Thoracic aorta (tissue), 2 donors: ENCODE data around the gene SIAH1. TPM values are rescaled to one million over a fixed set of nuclear protein-coding genes. Genes with fewer than 3 reads are reported as not detected.
"Not testable (repeated sequence)": the region's sequence is repeated elsewhere in the genome, so short reads cannot be mapped to it uniquely, and the experiment has no call there.

Experiments
- ATAC-seq: fragments of 150-250 bp; one replicate; pipeline ENCODE4 v1.8.0; 2017; ENCODE audit warnings: low read depth; ENCODE audit not compliant: insufficient number of reproducible peaks, low FRiP score
- DNase-seq: peaks from one replicate; pipeline ENCODE4 v3.0.0-alpha.2; 2020; ENCODE audit warnings: low spot score
- H3K27ac ChIP-seq, 2 donors: fragments of 200-600 bp; sonication (generic); 1 replicate in 1 of 2; 2 replicates in 1 of 2; pipeline ENCODE4 v1.5.1; 2016; ENCODE audit warnings: mild to moderate bottlenecking in 2 of 2, moderate library complexity in 2 of 2
- H3K27me3 ChIP-seq: fragments of 200-600 bp; sonication (generic); replicated peaks from 2 replicates; pipeline ENCODE4 v1.6.0; 2016; ENCODE audit warnings: mild to moderate bottlenecking; ENCODE audit not compliant: insufficient read depth
- H3K36me3 ChIP-seq: fragments of 200-600 bp; sonication (generic); one replicate; pipeline ENCODE4 v1.5.1; 2016
- H3K4me1 ChIP-seq, 2 donors: fragments of 200-600 bp; sonication (generic); 1 replicate in 1 of 2; 2 replicates in 1 of 2; pipeline versions ENCODE4 v1.5.1 to v1.6.0; 2016; ENCODE audit warnings: low read depth in 2 of 2, mild to moderate bottlenecking in 1 of 2; ENCODE audit not compliant: control insufficient read depth in 1 of 2
- H3K4me3 ChIP-seq: fragments of 200-600 bp; sonication (generic); 2 replicates; pipeline ENCODE4 v1.5.1; 2016; ENCODE audit warnings: mild to moderate bottlenecking
- H3K9me3 ChIP-seq: fragments of 200-600 bp; sonication (generic); 2 replicates; pipeline ENCODE4 v1.5.1; 2016
- total RNA-seq, 2 donors: library from RNA; depleted of rRNA; stranded (reverse); fragments of >200 nt; gene quantifications; one replicate each; pipeline versions ENCODE4 v1.1.0 to v1.2.3, GENCODE V29; 2016
- TF ChIP-seq, protein P1 (sequence below): fragments of 200-600 bp; sonication (generic); IDR thresholded peaks from one replicate; pipeline ENCODE4 v1.5.1; 2019; ENCODE audit warnings: antibody characterized with exemption

Gene SIAH1
- total RNA-seq, 2 donors from 2014 or later, result 28.2 to 40.8 TPM

DNA sequence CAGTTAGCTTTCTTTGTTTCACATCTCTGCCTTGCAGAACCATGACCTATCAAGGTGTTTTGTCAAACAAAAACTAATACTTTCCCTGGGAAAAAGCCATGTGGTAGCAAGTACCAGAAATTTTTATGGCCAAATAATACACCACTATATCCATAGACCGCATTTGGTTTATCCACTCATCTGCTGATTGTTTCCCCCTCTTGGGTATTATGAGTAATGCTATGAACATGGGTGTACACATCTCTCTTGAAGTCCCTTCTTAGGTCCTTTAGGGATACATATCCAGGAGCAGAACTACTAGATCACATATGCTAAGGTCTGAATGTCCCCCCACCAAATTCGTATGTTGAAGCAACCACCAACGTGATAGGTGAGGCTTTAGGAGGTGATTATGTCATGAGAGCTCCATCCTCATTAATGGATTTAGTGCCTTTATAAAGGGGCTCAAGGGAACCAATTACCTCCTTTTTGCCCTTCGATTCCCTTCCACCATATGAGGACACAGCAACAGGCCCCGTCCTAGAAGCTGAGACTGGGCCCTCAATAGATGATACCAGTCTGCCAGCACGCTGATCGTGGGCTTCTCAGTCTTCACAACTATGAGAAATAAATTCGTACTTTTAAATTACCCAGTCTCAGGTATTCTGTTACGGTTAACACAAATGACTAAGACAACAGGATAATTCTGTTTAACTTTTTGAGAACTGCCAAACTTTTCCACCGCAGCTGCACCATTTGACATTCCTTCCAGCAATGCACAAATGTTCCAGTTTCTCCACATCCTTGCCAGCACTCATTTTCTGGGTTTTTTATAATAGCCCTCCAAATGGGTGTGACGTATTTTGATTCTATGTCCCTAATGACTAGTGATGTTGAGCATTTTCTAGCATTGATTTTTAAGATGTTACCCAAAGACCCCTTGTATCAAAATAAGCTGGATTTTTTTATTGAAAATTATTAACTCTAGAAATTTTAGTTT, 30.0 kb downstream of the SIAH1 start:
- no peak overlapping the region for H3K4me3 ChIP-seq
- H3K36me3 ChIP-seq, result peaks cover 19% of the 10 kb centered on the region
- no peaks in the 10 kb centered on the region for H3K27me3 ChIP-seq
- H3K27ac ChIP-seq, result no peak overlapping the region
- TF ChIP-seq, protein P1, sequence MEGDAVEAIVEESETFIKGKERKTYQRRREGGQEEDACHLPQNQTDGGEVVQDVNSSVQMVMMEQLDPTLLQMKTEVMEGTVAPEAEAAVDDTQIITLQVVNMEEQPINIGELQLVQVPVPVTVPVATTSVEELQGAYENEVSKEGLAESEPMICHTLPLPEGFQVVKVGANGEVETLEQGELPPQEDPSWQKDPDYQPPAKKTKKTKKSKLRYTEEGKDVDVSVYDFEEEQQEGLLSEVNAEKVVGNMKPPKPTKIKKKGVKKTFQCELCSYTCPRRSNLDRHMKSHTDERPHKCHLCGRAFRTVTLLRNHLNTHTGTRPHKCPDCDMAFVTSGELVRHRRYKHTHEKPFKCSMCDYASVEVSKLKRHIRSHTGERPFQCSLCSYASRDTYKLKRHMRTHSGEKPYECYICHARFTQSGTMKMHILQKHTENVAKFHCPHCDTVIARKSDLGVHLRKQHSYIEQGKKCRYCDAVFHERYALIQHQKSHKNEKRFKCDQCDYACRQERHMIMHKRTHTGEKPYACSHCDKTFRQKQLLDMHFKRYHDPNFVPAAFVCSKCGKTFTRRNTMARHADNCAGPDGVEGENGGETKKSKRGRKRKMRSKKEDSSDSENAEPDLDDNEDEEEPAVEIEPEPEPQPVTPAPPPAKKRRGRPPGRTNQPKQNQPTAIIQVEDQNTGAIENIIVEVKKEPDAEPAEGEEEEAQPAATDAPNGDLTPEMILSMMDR, result no peak
- ATAC-seq (no peak), DNase-seq (no peak)
- H3K4me1 ChIP-seq, result peaks cover 0 to 15% of the 10 kb centered on the region in 2 donors
- H3K9me3 ChIP-seq, result no peaks in the 10 kb centered on the region

DNA sequence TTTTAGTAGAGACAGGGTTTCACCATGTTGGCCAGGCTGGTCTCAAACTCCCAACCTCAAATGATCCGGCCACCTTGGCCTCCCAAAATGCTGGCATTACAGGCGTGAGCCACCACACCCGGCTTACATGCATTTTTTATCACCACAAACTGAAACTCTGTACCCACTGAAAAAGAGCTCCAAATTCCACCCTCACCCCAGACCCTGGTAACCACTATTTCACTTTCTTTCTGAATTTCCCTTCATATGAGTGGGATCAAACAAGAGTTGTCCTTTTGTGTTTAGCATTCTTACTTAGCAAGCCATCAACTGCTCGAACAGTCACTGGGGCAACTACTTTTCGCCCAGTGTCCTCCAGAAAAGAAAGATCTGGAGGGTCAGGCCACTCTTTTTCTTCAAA, 30.8 kb downstream of the SIAH1 start:
- not testable (repeated sequence) for H3K27me3 ChIP-seq, DNase-seq, H3K4me3 ChIP-seq, ATAC-seq, H3K27ac ChIP-seq, H3K9me3 ChIP-seq
- H3K36me3 ChIP-seq, result peaks cover 19% of the 10 kb centered on the region
- H3K4me1 ChIP-seq, result peaks cover 0 to 15% of the 10 kb centered on the region in 2 donors

- TF ChIP-seq, protein P1, result peak; percentile 81
- H3K27me3 ChIP-seq, result no peaks in the 10 kb centered on the region
- no peaks in the 10 kb centered on the region for H3K9me3 ChIP-seq
- H3K36me3 ChIP-seq, result peaks cover 19% of the 10 kb centered on the region
- H3K27ac ChIP-seq, result no peak overlapping the region
- ATAC-seq, result peak; percentile 53
- no peak overlapping the region for H3K4me3 ChIP-seq
- peaks cover 0 to 15% of the 10 kb centered on the region in 2 donors for H3K4me1 ChIP-seq
- DNase-seq, result no peak
These were observed 31.5 kb downstream of the SIAH1 start for GRCh38 chr16:48353565-48354163.

DNA sequence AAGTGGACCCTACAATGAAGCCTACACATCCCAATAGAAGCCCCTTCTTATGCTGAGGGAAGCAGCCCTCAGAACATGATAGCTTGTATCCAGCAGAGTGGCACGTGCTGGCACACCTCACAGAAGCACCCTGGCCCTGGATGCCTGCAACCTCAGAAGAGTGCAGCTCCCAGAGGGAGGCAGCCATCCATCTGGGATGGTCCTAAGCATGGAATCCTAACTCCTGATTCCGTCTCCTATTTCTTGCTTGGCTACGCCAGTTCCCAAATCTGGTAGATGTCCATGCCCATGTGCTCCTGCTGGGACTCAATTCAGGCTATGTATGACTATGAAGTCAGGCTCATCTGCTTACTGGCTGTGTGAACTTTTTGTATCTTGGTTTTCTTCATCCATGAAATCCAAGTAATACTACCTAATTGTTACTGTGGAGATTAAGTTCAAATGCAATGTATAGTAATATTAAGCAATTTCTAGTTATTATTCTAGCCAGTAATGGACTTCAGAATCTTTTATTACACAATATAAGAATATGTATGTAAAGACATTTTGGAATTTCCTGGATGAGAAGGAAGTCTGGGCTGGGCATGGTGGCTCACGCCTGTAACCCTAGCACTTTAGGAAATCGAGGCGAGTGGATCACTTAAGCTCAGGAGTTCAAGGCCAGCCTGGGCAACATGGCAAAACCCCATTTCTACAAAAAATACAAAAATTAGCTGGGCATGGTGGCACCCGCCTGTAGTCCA, 32.4 kb downstream of the SIAH1 start:
- no peak overlapping the region for H3K27ac ChIP-seq
- H3K4me1 ChIP-seq, result peaks cover 0 to 12% of the 10 kb centered on the region in 2 donors
- H3K36me3 ChIP-seq, result peaks cover 19% of the 10 kb centered on the region
- ATAC-seq (no peak), DNase-seq (no peak)
- TF ChIP-seq, protein P1, result no peak
- no peaks in the 10 kb centered on the region for H3K27me3 ChIP-seq
- no peaks in the 10 kb centered on the region for H3K9me3 ChIP-seq
- H3K4me3 ChIP-seq, result no peak overlapping the region

- Histone ChIP-seq H3K4me3 (no peak overlapping the region), H3K27me3 (no peaks in the 10 kb centered on the region), H3K9me3 (no peaks in the 10 kb centered on the region), H3K4me1 (peaks cover 0 to under 1% of the 10 kb centered on the region in 2 donors), H3K27ac (no peak overlapping the region), H3K36me3 (peaks cover 19% of the 10 kb centered on the region)
- ATAC-seq, result no peak
- TF ChIP-seq, protein P1, result no peak
- no peak for DNase-seq
These were observed 34.5 kb downstream of the SIAH1 start for GRCh38 chr16:48350736-48351135.
